ENCODE measurements around the gene HDAC10.
A peak's percentile ranks its signal among the peaks of the same experiment; 100 is the strongest.

Gene HDAC10

DNA sequence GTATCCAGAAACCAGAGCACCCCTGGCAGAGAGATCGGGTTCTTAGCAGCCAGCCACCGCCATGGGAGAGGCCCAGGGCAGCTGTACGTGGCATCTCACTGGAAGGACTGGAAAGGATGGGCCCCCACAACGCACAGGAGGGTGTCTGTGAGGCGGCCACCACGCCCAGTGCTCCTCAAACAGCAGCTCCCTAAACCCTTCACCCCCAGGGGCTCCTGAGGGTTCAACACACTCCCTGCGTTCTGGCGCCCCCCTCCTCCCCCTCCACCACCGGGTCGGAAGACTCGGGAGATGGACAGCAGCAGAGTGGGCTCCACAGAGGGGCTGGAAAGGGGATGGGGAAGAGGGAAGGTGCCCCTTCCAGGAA is 9.4 kb upstream of the HDAC10 start:
- Histone ChIP-seq H3K9ac (ENCODE audit: low read depth, low read length) (no peak overlapping the region), H3K4me3 (ENCODE audit: low read depth, low read length) (peak overlapping the region; percentile 64), H3K9me3 (ENCODE audit: control insufficient read depth, insufficient read depth, low read length) (no peaks in the 10 kb centered on the region), H3K27me3 (ENCODE audit: control insufficient read depth, insufficient read depth, low read length) (peaks cover 30% of the 10 kb centered on the region), H3K36me3 (ENCODE audit: control insufficient read depth, insufficient read depth, low read length) (peaks cover 7% of the 10 kb centered on the region; the same call in 1 of the 2 replicates), H3K27ac (ENCODE audit: low read depth, low read length) (no peak overlapping the region), H3K4me1 (ENCODE audit: control insufficient read depth, insufficient read depth, low read length) (peaks cover 13% of the 10 kb centered on the region)

DNA sequence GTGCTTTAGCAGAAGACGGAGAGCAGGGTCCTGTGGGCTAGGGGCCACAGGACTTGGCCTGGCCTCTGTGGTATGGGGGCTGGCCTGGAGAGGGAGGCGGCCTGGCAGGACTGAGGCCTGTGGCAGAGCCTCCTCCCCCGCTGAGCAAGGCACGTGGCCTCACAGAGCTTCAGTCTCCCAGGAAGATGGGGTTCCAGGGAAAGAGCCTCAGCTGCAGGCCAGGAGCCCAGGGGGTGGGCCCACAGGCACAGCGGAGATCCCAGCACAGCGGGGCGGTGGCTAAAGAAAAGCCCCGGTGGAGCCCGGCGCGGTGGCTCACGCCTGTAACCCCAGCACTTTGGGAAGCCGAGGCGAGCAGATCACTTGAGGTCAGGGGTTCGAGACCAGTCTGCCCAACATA is 8.2 kb upstream of the HDAC10 start:
- Histone ChIP-seq H3K27me3 (ENCODE audit: control insufficient read depth, insufficient read depth, low read length) (peaks cover 25% of the 10 kb centered on the region), H3K4me3 (ENCODE audit: low read depth, low read length) (no peak overlapping the region), H3K9me3 (ENCODE audit: control insufficient read depth, insufficient read depth, low read length) (no peaks in the 10 kb centered on the region), H3K36me3 (ENCODE audit: control insufficient read depth, insufficient read depth, low read length) (peaks cover 7% of the 10 kb centered on the region; the same call in 1 of the 2 replicates), H3K4me1 (ENCODE audit: control insufficient read depth, insufficient read depth, low read length) (peaks cover 13% of the 10 kb centered on the region), H3K9ac (ENCODE audit: low read depth, low read length) (no peak overlapping the region), H3K27ac (ENCODE audit: low read depth, low read length) (no peak overlapping the region)

DNA sequence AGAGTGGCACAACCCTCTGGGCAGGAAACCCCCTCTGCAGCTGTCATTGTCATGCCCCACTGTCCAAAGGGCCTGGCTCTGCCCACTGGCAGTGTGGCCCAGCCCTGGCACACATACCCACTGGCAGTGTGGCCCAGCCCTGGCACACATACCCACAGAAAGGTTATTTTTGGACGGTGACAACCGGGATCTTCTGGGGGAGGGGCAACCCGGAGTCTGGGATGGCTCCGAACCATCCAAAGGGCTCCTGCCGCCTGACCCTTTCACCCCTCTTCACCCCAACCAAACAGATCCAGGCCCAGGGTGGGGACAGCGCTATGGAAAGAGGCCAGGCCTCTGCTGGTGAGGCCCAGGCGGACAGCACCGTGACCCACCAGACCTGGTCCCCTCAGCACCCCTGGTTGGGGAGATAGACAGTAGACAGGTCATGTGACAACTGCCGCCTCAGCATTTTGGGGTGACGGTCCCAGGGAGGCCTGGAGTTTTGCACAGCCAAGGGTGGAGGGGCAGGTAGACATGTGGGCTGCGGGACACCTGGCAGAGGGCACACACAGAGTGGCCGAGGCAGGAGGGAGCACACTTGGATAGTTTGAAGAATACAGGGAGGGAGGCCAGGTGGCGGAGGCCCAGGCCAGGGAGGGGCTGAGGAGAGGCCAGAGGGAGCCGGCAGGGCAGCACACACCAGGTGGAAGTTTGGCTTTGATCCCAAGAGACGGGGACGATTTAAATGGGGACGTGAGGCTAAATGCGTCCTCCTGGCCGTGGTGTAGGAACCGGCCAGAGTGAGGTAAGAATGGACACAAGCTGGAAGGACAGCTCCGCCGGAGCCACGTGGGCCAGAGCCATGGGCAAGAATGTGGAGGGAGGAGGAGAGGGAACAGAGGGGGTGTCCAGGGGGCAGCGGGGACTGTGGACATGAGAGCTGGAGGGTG is 7.6 kb upstream of the HDAC10 start:
- Histone ChIP-seq H3K4me3 (ENCODE audit: low read depth, low read length) (no peak overlapping the region), H3K36me3 (ENCODE audit: control insufficient read depth, insufficient read depth, low read length) (peaks cover 7% of the 10 kb centered on the region; the same call in 1 of the 2 replicates), H3K27me3 (ENCODE audit: control insufficient read depth, insufficient read depth, low read length) (peaks cover 25% of the 10 kb centered on the region), H3K9ac (ENCODE audit: low read depth, low read length) (no peak overlapping the region), H3K4me1 (ENCODE audit: control insufficient read depth, insufficient read depth, low read length) (peaks cover 13% of the 10 kb centered on the region), H3K9me3 (ENCODE audit: control insufficient read depth, insufficient read depth, low read length) (no peaks in the 10 kb centered on the region), H3K27ac (ENCODE audit: low read depth, low read length) (no peak overlapping the region)

DNA sequence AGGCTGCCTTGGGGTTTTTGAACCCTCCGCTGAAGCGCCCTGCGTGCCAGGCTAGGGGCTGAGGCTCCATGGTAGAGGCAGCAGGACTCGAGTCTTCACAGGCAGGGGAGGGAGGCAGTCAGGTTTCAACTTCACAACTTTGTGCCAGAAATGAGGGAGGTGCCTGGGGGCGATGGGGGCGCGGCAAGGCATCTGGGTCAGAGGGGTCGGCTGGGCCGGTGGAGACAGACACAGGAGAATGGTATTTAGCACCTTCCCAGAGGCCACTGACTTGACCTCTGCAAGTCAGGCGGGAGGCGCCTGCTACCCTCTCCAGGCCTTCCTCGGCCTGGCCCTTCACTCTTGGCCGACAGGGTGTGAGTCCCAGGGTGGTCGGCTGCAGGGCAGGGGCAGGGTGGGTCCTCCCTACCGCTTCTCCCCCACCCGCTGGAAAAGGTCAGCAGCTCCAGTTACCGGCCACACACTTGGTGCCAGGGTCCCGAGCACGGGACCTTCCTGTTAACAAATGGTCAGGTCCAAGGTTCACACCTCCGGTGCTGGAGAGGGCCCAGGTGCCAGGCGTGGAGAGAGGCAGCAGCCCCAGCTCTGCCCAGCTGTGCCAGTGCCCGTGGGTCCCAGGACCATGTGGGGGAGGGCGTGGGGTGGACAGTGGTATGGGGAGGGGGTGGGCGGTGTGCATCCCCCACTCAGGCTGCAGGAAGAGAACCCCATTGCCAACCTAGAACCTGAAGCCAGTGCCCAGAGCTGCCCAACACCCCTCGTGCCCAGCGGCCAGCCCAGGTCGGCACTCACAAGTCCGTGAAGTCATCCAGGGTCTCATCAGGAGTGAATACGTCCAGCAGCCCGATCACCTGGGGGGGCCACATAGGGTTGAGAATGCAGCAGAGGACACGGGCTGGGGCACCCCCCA is 6.6 kb upstream of the HDAC10 start:
- Histone ChIP-seq H3K9me3 (ENCODE audit: control insufficient read depth, insufficient read depth, low read length) (no peaks in the 10 kb centered on the region), H3K27ac (ENCODE audit: low read depth, low read length) (no peak overlapping the region), H3K9ac (ENCODE audit: low read depth, low read length) (no peak overlapping the region), H3K4me1 (ENCODE audit: control insufficient read depth, insufficient read depth, low read length) (peaks cover 8% of the 10 kb centered on the region), H3K36me3 (ENCODE audit: control insufficient read depth, insufficient read depth, low read length) (peaks cover 7% of the 10 kb centered on the region; the same call in 1 of the 2 replicates), H3K4me3 (ENCODE audit: low read depth, low read length) (no peak overlapping the region), H3K27me3 (ENCODE audit: control insufficient read depth, insufficient read depth, low read length) (peaks cover 18% of the 10 kb centered on the region)

DNA sequence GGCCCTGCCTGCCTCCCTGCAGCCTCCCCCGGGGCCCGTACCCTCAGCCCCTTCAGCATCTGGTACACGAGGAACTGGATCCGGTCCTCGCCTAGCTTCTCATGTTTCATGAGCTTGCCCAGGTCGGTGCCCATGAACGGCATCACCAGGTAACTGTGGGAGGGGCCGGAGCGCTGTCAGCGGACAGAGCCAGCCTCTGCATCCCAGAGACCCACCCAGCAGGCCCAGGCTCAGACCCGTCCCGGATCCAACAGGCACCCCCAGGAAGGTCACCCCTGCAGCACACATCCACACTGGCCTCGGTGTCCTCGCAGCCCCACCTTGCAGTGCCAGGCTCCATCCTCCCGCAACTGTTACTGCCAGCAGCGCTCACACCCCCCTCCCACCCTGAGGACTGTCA is 6.0 kb upstream of the HDAC10 start:
- H3K36me3 ChIP-seq (ENCODE audit: control insufficient read depth, insufficient read depth, low read length), result peaks cover 7% of the 10 kb centered on the region; the same call in 1 of the 2 replicates
- H3K27ac ChIP-seq (ENCODE audit: low read depth, low read length), result no peak overlapping the region
- no peak overlapping the region for H3K4me3 ChIP-seq (ENCODE audit: low read depth, low read length)
- H3K27me3 ChIP-seq (ENCODE audit: control insufficient read depth, insufficient read depth, low read length), result peaks cover 13% of the 10 kb centered on the region
- H3K9ac ChIP-seq (ENCODE audit: low read depth, low read length), result no peak overlapping the region
- peaks cover 1% of the 10 kb centered on the region for H3K4me1 ChIP-seq (ENCODE audit: control insufficient read depth, insufficient read depth, low read length)
- H3K9me3 ChIP-seq (ENCODE audit: control insufficient read depth, insufficient read depth, low read length), result no peaks in the 10 kb centered on the region

DNA sequence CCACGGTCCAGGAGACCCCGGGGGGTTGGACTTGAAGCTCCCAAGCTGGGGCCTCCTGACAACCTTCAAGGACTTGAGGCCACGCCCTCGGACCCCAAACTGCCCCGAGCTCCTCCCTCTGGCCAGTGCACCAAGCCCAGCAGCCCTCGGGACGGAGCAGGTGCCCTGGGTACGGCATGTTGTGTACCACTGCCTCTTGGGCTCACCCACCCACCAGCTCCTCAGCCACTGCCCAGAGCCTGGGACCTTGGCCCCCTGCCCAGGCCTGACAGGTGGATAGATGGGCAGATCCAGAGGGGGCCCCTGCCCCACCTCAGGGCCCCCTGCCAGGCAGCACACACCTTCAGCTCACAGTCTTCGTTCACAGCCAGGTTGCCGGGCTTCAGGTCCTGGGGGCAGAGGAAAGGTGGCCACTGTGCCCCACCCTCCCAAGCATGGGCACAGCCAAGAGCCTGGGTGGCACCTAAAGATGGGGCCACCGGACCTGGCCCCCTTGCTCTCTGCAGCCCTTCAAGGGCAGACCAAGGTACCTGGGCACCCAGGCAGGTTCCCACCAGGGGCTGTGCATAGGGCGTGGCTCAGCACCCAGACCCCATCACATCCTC is 5.3 kb upstream of the HDAC10 start:
- no peak overlapping the region for H3K27ac ChIP-seq (ENCODE audit: low read depth, low read length)
- H3K9me3 ChIP-seq (ENCODE audit: control insufficient read depth, insufficient read depth, low read length), result no peaks in the 10 kb centered on the region
- H3K9ac ChIP-seq (ENCODE audit: low read depth, low read length), result no peak overlapping the region
- peaks cover 11% of the 10 kb centered on the region for H3K27me3 ChIP-seq (ENCODE audit: control insufficient read depth, insufficient read depth, low read length)
- no peaks in the 10 kb centered on the region; the same call in 1 of the 2 replicates for H3K4me1 ChIP-seq (ENCODE audit: control insufficient read depth, insufficient read depth, low read length)
- peaks cover 7% of the 10 kb centered on the region; the same call in 1 of the 2 replicates for H3K36me3 ChIP-seq (ENCODE audit: control insufficient read depth, insufficient read depth, low read length)
- H3K4me3 ChIP-seq (ENCODE audit: low read depth, low read length), result no peak overlapping the region

DNA sequence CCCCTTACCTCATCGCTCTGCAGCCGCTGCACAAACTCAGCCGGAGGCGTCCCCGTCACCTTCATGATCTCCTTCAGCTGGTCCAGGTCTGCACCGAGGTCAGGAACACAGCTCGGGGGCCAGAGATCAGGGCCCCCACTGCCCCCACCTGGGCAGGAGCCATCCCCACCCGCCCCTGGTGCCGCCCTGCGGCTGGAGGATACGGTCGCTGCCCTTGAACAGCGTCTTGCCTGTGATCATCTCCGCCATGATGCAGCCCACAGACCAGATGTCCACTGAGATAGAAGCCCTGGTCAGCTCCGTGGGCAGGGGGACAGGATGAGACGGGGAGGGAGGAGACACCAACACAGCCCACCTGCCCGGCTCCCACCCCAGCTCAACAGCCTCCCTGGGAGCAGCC is 4.5 kb upstream of the HDAC10 start:
- peaks cover 7% of the 10 kb centered on the region; the same call in 1 of the 2 replicates for H3K36me3 ChIP-seq (ENCODE audit: control insufficient read depth, insufficient read depth, low read length)
- H3K4me3 ChIP-seq (ENCODE audit: low read depth, low read length), result no peak overlapping the region
- no peak overlapping the region for H3K9ac ChIP-seq (ENCODE audit: low read depth, low read length)
- peaks cover 7% of the 10 kb centered on the region for H3K27me3 ChIP-seq (ENCODE audit: control insufficient read depth, insufficient read depth, low read length)
- no peaks in the 10 kb centered on the region for H3K9me3 ChIP-seq (ENCODE audit: control insufficient read depth, insufficient read depth, low read length)
- H3K4me1 ChIP-seq (ENCODE audit: control insufficient read depth, insufficient read depth, low read length), result no peaks in the 10 kb centered on the region; the same call in 1 of the 2 replicates
- no peak overlapping the region for H3K27ac ChIP-seq (ENCODE audit: low read depth, low read length)

DNA sequence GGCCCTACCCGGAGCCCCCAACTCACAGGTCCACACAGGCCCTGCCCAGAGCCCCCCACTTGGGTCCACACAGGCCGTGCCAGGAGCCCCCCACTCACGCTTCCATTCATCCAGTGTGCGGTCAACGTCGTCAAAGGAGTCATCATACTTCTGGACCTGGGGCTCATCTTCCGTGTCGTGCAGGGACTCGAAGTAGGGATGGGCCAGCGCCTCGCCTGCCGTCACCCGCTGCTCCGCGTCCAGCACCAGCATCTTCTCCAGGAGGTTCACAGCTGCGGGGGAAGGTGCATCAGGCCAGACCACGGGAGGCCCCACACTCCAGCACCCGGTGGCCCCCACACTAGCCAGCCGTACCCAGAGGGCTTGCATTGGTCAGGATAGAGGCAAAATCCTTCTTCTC is 4.0 kb upstream of the HDAC10 start:
- peaks cover 7% of the 10 kb centered on the region; the same call in 1 of the 2 replicates for H3K36me3 ChIP-seq (ENCODE audit: control insufficient read depth, insufficient read depth, low read length)
- H3K4me1 ChIP-seq (ENCODE audit: control insufficient read depth, insufficient read depth, low read length), result peaks cover 2% of the 10 kb centered on the region; the same call in 1 of the 2 replicates
- no peak overlapping the region for H3K4me3 ChIP-seq (ENCODE audit: low read depth, low read length)
- H3K27ac ChIP-seq (ENCODE audit: low read depth, low read length), result no peak overlapping the region
- peaks cover 2% of the 10 kb centered on the region for H3K27me3 ChIP-seq (ENCODE audit: control insufficient read depth, insufficient read depth, low read length)
- H3K9me3 ChIP-seq (ENCODE audit: control insufficient read depth, insufficient read depth, low read length), result no peaks in the 10 kb centered on the region
- no peak overlapping the region for H3K9ac ChIP-seq (ENCODE audit: low read depth, low read length)

DNA sequence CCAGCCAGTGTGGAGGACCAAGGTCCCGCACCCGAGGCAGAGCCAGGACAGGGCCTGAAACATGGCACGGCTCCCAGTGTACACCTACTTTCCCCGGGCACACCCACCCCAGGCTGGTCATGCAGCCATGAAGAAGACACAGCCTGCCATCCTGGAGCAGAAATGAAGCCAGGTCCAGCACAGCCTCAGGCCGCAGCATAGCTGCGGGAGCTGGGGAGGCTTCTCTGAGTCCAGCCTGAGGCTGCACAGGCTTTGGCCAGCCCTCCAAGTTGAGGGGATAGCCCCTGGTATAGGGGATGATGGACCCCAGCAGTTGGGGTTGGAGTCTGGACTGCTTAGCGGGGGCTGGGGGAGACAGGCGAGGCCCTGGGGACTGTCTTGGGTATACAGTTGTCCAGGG is 2.9 kb upstream of the HDAC10 start:
- Histone ChIP-seq H3K4me1 (ENCODE audit: control insufficient read depth, insufficient read depth, low read length) (peaks cover 4% of the 10 kb centered on the region; the same call in 1 of the 2 replicates), H3K36me3 (ENCODE audit: control insufficient read depth, insufficient read depth, low read length) (peaks cover 7% of the 10 kb centered on the region; the same call in 1 of the 2 replicates), H3K4me3 (ENCODE audit: low read depth, low read length) (no peak overlapping the region), H3K27ac (ENCODE audit: low read depth, low read length) (no peak overlapping the region), H3K27me3 (ENCODE audit: control insufficient read depth, insufficient read depth, low read length) (no peaks in the 10 kb centered on the region), H3K9me3 (ENCODE audit: control insufficient read depth, insufficient read depth, low read length) (no peaks in the 10 kb centered on the region), H3K9ac (ENCODE audit: low read depth, low read length) (no peak overlapping the region)

DNA sequence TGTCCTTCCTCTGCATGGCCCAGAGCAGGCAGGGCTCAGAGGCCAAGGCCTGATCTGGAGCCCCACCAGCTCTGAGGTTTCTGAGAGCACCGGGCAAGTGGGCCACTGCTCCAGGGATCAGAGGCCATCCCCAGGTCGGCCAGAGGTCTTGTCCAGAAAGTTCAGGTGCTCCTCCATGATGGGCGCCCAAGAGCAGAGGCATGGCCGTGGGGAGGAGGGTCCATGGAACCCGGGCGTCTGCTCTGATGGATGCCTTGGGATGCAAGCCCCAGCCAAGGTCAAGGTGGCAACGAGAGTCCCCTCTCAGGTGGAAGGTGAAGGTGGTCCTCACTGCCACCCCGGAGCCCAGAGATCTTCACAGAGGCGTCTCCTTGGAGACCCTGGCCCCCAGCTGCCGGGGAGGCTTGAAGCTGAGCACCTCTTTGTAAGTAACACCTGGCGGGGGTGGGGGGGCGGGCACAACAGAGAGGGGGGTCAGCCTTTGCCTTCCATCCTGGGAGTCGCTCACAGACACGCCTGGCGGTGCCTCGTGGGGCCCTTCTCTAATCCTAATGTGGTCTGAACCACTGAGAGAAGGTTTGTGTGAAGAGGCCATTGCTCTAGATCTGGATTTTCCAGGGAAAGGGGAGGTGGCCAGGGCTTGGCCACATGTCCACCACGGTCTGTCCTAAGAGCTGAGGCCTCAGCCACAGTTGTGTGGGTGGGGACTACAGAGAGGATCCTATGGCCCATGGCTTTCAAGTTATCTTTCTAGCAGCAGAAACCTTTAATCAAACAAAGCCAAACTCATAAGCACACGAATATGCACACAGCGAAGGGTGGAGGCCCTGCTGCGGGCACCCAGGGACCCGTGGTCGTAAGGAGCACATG is 2.2 kb upstream of the HDAC10 start:
- H3K4me1 ChIP-seq (ENCODE audit: control insufficient read depth, insufficient read depth, low read length), result peaks cover 4% of the 10 kb centered on the region; the same call in 1 of the 2 replicates
- H3K27ac ChIP-seq (ENCODE audit: low read depth, low read length), result no peak overlapping the region
- H3K9ac ChIP-seq (ENCODE audit: low read depth, low read length), result no peak overlapping the region
- H3K4me3 ChIP-seq (ENCODE audit: low read depth, low read length), result no peak overlapping the region
- no peaks in the 10 kb centered on the region for H3K9me3 ChIP-seq (ENCODE audit: control insufficient read depth, insufficient read depth, low read length)
- no peaks in the 10 kb centered on the region for H3K27me3 ChIP-seq (ENCODE audit: control insufficient read depth, insufficient read depth, low read length)
- H3K36me3 ChIP-seq (ENCODE audit: control insufficient read depth, insufficient read depth, low read length), result peaks cover 7% of the 10 kb centered on the region; the same call in 1 of the 2 replicates

Data from HUES48 (cell line).